NCI-H460 (cell line): ENCODE measurements around the gene DAZAP1. TPM values are rescaled to one million over a fixed set of nuclear protein-coding genes. Genes with fewer than 3 reads are reported as not detected.

Experiments
- DNase-seq: peaks from one replicate; pipeline ENCODE4 v3.0.0-alpha.2; 2016; ENCODE audit warnings: low read depth; ENCODE audit errors: extremely low read depth
- total RNA-seq: library from RNA; depleted of rRNA; stranded (reverse); fragments of >200 nt; shearing (Covaris generic); gene quantifications from 2 replicates; pipeline ENCODE4 v1.2.3, GENCODE V29; 2014

The DAZAP1 gene
- total RNA-seq, 1 experiment from 2014 or later: 122 TPM

DNA sequence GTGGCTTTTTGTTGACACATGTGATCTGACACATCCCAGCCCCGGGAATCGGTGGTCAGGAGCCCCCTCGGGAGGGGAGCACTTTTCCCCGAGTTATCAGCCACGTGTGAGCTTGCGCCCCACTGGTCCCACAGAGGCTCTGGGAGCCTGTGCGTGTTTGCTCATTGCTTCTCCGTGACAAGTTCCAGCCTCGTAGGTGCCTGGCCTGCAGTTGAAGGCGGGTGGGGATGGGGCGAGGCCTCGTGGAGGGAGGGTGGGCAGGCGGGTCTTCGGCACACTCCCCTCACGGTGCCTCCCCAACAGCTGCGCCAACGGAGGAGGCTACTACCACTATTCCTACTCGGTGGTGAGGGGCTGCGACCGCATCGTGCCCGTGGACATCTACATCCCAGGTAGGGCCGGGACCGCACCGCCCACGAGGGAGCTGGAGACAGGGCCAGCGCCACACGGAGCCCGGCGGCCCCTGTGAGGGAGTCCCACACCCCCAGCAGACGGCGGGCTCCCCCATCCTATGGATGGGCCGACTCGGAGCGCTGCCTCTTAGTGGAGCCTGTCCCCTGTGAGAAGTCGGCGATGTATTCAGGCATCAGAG is 14.4 kb upstream of the DAZAP1 start:
- no peak for DNase-seq

DNA sequence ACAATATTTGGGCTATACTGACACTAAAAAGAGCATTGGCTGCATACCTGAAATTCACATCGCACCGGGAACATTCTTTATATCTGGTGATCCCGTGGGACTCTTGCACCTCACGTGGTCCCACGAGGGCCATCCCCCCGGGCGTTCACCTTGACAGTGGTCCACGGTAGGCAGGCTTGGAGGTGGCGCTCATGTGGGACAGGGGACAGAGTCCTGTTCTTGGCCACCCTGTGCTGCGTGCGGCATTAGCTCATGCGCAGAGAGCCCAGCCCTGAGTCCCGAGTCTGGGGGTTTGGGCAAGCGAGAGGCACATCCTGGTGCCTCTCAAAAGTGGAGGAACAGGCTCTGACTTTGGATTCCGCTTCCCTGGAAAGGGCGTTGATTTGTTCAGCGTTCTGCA is 13.5 kb upstream of the DAZAP1 start:
- DNase-seq: no peak

DNA sequence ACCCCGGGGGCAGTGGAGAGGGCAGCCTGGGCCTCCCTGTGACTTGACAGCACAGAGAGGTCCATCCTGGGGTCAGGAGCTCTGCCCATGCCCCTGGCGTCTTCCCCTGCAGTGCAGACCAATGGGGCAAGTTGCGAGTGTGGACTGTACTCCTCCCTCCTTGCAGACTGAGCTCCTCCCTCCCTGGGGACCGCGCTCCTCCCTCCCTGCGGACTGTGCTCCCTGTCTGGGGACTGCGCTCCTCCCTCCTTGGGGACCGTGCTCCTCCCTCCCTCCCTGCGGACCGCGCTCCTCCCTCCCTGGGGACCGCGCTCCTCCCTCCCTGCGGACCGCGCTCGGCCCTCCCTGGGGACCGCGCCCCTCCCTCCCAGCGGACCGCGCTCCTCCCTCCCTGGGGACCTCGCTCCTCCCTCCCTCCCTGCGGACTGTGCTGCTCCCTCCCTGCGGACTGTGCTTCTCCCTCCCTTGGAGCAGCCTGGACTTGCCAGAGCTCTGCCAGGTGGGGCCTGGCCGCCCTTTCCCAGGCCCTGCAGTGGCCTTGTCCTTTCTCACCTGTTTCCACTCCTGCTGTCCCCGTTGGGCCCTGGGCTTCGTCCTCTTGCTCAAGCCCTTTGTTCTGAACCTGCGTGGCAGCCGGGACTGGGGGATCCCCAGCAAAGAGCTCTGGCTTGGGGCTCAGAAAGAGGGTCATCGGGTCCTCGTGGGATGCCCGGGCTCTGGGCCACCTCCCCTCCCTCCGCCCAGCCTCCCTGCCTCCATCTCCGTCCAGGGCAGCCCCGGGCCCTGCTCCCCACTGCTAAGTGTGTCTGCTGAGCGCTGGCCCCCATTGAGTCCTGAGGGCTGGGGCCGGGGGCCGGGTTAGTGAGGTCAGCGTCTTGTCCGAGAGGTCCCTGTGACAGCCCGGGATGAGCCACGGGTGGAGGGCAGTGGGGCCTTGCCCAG is 12.9 kb upstream of the DAZAP1 start:
- DNase-seq: no peak

DNA sequence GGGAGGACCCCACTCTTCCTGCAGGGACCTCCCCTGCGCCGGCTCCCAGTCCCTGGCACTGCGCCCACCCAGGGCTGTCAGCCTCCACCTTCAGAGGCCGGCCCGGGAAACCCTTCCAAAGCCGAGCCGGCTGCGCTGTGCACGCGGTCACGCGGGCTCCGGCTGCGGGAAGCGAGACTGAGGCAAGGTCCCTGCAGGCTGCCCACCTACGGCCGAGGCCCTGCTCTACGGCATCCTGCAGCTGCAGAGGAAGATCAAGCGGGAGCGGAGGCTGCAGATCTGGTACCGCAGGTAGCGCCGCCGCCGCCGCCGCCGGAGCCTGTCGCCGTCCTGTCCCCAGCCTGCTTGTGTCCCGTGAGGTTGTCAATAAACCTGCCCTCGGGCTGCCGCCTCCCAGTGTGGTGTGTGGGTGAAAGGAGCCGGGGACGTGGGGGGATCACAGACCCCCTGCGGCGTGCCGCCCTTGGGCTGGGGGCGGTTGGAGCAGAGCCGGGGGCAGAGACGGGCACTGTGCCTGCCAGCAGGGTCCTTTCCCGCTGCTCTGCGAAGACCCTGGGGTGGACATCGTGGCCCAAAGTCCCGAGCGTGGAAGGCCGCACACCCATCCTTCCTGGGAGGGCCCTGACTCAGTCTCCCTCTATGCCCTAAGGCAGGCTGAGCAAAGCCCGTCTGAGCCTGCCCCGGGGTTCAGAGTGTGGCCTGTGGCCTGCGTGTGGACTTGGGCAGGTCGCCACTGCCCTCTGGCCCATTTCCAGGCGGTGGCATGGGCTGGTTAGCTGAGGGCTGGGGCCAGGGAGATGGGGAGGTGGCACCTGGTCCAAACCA is 12.0 kb upstream of the DAZAP1 start:
- no peak for DNase-seq

DNA sequence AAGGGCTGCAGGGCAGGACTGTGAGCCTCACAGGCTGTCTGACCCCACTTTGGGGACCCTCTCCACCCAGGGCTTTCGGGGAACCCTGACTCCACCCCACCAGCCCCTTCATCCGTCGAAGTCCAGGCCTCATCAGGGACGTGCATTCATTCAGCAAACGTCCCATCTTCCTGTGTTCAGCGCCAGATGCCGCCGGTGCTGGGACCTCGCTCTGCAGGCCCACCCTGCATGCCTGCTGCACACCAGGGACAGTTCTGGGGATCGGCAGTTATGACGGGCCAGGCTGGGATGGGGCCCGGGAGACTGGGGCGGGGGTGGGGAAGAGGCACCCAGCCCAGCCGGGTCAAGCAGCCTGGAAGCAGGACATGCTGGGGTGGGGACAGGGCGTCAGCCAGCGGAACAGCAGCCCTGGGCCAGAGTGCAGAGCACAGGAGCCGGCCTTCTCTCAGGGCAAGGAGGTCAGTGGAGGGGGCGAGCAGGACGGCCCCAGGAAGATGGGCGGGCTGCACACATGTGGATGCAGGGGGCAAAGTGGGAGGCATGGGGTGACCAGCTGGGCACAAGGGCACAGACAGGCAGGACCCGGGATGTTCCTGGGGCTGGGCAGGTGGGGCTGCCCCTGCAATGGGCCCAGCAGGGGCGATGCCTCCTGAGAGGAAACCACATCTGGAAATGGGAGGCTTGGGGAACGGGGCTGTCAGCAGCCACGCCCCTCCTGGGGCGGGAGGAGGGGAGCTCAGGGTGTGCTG is 11.2 kb upstream of the DAZAP1 start:
- no peak for DNase-seq

DNA sequence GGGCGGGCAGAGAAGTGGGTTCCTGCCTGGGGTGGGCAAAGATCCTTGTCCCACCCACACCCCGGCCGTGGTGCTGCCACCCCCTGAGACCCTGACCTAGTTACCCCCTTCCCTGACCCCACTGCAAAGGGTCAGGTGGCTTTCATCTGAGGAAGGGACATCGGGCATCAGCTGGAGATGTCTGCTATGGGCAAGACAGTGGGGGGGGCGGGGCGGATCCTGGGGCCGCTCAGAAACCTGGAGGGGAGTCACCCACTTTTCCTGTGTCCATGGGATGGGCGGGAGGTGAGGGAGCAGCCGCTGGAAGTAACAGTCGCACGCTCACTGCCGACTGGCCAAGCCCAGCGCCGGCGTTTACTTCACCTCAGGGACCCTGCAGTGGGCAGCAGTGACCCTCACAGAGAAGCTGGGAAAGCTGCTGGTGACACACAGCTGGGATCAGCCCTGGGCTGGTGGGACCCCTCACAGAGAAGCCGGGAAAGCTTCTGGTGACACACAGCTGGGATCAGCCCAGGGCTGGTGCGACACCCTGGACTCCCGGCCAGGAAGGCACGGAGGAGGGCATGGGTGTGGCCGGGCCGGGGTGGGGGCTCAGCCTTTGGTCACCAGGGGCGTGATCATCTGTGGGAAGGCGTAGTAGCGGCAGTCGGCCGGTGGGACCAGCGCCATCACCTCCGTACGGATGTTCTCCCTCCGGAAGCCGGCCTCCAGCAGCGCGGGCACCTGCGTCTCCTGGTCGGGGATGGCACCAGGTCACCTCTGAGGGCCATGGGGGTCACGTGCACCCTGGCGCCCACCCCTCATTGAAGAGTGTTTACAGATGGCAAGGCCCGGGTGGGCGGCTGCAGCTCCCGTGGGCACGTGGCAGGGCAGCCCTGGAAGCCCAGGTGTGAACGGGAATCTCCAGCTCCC is 10.4 kb upstream of the DAZAP1 start:
- no peak for DNase-seq

DNA sequence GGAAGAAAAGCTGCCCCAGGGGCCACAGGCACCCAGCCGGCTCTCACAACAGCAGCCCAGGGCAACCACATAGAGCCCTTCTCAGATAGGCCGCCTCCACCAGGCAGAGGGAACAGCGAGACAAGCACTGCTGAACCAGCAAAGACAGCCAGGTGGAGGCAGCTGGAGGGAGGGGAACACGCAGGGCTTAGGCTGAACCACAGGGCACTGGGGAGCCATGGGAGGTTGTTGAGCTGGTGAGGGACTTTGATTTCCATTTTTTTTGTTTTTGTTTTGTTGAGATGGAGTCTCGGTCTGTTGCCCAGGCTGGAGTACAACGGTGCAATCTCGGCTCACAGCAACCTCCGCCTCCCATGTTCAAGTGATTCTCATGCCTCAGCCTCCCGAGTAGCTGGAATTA is 9.5 kb upstream of the DAZAP1 start:
- DNase-seq: no peak

DNA sequence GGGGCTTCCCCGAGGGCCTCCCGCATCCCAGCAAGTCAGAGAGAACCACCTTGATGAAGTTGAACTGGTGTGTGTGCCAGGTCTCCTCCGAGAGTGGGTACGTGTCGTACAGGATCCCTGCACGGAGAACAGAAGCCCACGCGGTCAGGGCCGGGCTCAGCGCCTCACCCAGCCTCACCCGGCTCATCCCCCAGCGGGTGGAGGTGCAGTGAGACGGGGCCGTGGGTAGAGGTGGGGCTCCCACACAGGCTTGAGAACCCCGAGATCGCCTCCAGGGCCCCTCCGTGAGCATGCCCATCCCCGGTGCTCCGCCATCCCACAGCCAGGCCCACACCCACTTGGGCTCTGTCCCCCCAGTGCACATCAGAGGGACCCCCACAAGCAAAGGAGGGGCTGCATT is 8.3 kb upstream of the DAZAP1 start:
- DNase-seq: no peak

DNA sequence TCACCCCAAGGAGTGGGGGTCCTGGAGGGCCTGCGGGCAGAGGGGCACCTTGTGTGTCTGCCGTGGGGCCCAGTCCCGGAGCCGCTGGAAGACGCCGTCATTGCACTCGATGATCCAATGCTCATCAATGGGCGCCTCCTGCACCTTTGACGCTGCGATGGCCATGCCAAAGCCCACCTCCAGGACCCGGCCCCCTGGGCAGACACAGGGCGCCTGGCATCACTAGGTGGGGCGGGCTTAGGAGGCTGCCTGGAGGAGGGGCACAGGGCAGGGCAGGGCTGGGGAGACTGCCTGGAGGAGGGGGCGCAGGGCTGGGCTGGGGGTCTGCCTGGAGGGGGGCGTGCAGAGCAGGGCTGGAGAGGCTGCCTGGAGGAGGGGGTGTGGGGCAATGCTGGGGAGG is 7.6 kb upstream of the DAZAP1 start:
- DNase-seq: no peak

DNA sequence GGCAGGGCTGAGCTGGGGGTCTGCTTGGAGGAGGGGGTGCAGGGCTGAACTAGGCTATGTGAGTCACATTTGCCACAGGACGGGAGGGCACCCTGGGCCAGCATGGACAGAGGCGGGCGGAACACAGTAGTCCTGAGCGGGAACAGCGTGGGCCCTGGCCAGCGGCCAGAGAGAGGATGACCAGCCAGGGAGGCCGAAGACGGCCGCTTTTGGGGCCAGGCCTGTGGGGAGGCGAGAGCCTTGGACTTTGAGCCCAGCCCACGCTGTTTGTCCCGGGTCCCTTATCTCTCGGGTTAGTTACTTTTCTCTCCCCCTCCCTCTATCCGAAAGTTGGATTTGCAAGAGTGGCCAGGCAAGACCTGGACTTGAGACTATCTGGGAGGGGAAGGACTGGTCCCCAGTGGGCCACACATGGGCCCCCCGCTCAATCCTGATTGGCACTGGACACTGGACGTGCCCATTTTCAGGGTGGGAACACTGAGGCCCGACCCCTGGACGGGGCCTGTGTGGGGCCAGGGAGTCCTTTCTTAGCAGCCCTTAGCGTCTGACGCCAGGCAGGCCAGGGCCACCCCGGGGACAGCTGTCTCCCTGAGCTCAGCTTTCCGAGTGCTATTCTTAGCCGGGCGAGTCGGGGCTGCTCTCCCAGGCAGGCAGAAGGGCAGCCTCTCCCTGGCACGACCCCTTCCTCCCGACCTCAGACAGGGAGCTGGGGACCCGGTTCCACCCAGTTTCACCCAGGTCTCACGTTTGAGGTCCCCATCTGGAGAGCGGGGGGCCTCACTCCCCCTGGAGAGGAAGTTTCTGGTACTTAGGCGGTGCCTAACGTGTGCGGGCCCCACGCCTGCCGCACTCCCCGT is 6.9 kb upstream of the DAZAP1 start:
- no peak for DNase-seq

DNA sequence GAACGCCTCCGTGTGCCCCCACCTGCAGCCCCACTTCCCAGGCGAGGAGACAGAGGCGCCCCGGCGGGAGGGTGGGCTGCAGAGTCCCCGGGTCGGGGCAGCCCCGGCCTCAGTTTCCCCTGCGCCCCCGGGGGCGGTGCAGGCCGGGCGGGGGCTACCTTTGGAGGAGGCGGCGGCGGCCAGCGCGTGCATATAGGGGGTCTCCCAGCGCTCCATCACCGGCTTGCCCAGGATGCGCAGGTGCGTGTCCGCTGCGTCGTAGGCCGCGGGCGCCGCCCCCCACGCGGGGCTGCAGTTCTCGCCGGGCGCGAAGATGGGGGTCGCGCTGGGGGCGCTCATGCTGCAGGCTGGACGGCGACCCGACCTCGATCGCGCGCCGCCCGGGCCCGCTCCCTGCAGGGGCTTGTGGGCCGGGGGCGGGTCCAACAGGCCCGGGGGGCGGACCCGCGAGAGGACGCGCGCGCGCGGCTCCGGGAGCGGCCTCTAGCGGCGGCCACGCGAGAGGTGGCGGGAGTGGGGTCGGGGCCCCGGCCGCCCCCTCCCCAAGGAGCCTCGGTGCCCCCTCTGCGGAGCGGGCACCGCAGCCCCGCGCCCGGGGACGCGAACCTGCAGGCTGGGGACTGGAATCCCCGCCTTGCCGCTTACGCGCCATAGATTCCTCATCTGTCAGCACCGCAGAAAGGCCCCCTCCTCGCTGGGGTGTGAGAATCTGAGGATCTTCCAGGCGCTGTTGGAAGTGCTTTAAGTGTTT is 6.1 kb upstream of the DAZAP1 start, which contains the start of gene GAMT:
Gene GAMT (minus strand): TSS at position 405 of the 751 bp plus-strand sequence. CDS start 66 bp downstream, at position 339.
- no peak for DNase-seq

DNA sequence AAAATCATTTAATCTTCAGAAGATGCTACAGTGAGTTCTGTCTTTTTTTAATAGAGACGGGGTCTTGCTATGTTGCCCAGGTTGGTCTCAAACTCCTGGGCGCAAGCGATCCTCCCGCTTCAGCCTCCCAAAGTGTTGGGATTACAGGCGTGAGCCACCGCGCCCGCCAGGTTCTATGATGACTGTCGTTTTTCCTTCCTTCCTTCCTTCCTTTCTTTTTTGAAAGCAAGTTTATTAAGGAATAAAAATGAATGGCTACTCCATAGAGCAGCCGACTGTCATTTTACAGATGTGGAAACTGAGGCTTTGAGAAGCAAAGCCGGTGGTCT is 5.5 kb upstream of the DAZAP1 start:
- no peak for DNase-seq

DNA sequence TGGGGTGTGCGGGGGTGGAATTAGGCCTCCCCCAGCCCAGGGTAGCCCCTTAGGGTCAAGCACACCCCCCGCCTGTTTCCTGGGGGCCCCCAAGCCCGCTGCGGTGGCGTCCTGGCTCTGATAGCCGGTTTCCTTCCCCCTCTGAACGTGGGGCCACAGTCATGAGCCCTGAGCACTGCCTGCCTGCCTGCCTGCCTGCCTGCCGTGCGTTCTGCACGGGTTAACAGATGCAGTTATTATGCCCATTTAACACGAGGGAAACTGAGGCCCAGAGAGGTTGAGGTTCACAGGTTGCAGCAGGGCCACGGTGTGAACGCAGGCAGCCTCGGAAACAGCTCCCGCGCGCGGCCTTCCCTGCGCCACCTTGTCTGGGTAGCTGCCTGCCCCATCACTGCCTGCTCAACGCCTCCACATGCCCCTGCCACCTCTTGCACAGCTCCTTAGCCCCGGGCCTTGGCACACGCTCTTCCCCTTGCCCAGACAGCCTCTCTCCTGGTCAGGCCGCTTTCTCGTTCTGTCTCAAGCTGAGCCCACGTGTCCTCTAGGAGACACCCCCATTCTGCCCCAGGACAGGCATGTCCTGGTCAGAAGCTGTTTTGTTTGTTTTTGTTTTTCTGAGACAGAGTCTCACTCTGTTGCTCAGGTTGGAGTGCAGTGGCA is 4.8 kb upstream of the DAZAP1 start:
- no peak for DNase-seq

DNA sequence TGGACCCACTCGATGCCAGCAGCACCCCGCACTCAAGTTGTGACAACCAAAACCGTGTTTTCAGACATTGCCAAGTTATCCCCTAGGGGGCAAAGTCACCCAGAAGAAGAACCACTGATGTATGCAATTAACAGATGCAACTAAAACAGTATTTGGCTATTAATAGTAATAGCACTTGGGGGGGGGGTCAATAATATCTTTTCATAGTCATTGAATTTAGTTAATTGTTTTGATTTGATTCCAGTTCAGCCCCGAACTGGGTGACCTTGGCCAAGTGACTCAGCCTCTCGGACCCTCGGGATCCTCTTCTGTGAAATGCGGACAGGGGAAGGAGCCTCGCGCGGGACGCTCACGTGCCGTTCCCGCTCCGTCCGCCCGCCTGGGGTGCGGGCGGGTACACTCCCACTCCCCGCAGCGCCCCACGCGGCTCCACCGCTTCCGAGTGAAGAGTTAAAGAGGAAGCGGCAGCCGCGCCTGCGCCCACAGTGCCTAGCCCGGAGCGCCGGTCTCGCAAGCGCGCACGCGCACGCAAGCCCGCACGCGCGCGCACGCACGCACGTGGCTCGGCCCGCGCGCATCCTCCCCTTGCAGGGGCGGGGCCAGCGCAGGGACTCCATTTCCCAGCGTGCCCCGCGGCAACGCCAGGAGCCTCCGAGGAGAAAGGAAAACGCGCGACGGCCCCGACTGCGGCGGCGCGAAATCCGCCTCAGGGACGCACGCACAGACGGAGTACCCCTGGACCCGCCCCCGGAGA is 435 bp upstream of the DAZAP1 start:
- DNase-seq: peak; percentile 96

DNA sequence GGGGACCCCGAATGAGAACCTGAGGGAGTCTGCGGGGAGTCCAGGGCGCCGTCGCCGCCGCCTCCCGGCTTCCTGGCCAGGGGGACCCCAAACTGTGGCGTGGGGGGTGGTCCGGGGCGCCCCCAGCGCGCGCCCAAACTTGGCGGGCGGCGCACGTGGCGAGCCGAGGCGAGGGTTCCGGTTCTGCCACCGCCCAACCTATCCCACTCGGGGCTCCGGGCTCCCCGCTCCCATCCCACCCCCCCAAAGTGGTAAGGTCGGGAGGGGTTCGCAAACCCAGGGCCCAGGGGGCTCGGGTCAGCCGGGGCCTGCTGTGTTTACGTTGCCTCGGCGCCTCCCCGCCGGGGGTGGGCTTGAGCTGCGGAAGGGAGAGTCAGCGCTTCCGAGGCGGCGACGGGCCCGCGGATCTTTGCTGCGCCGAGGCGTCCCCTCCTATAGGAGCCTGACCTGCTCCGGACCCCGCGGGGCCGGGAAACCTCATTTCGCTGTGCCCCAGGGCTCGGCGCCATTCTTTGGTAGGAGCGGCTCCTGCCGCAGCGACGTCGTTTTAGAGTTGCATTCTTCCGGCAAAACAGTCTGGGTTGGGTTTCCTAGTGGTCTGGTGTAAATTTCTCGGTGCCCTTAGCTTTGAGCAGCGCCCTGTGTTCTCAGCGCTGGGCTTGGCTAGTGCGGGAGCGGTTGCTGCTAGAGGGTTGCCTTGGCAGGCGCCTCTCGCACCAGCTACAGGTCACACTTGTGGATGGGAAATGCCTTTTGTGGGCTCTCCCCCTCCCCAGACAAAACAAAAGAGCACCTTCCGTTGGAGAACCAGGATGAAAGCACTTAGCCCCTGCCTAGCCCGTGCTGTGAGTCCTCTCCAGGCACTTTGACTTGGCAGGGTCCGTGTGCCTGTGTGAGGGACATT is 1.2 kb downstream of the DAZAP1 start:
- DNase-seq: no peak
